ENCODE data around the gene PRDM10. TPM values are rescaled to one million over a fixed set of nuclear protein-coding genes. Genes with fewer than 3 reads are reported as not detected.

The PRDM10 gene
- total RNA-seq, 2 experiments from 2014 or later = 8.2 to 9.6 TPM

- H3K27ac Mint-ChIP-seq = peak overlapping the region; percentile 92
- DNase-seq (peak in 2 of 14 experiments; percentile 17 to 32), ATAC-seq (ENCODE audit: poor library complexity) (peak; percentile 4)
- H3K4me1 Mint-ChIP-seq (ENCODE audit: low read depth) = peaks cover 63% of the 10 kb centered on the region
- H3K4me1 ChIP-seq (ENCODE audit: insufficient read depth, low read length) = peaks cover 23% of the 10 kb centered on the region
- CTCF ChIA-PET = interaction anchor here (2.2 kb wide), 1 partner anchor 13 kb away, joined by 5 read pairs; no protein-coding TSS in a partner anchor
- H3K36me3 ChIP-seq (ENCODE audit: insufficient read depth, low read length) = peaks cover 34% of the 10 kb centered on the region
- no peaks in the 10 kb centered on the region for H3K9me3 Mint-ChIP-seq
- TF ChIP-seq CTCF (IDR thresholded peaks at IDR 0.05) = no peak
- intact Hi-C loops (cut with DNase I, micrococcal nuclease) = loop anchor here (1.0 to 10.0 kb wide), 11 partner anchors 14 to 1020 kb away; partner anchors contain the start of genes APLP2 (in 1 of the 2), SNX19 (in 1 of the 2), TMEM45B (in 1 of the 2) and ZBTB44 (in 1 of the 2)
- peaks cover 62% of the 10 kb centered on the region for H3K36me3 Mint-ChIP-seq (ENCODE audit: low read depth)
- H3K9me3 ChIP-seq (ENCODE audit: control insufficient read depth in 1 of 2, insufficient read depth in 1 of 2, low read length in 2 of 2) = no peaks in the 10 kb centered on the region
- H3K4me3 ChIP-seq (ENCODE audit: low read length) = peak overlapping the region; percentile 91
- peak overlapping the region; percentile 92 for H3K4me3 Mint-ChIP-seq
- H3K27ac ChIP-seq (ENCODE audit: low read depth in 1 of 2, low read length in 2 of 2) = peak overlapping the region; percentile 9 to 74
- H3K27me3 ChIP-seq (ENCODE audit: control insufficient read depth in 1 of 2, insufficient read depth in 2 of 2, low read length in 2 of 2) = no peaks in the 10 kb centered on the region
- POLR2A ChIA-PET = interaction anchor here (0.6 to 2.5 kb wide), 13 partner anchors 10 to 239 kb away, joined by 3 to 27 read pairs (median 5); partner anchors contain the start of gene PRDM10
- no peaks in the 10 kb centered on the region for H3K27me3 Mint-ChIP-seq
Observed at GRCh38 chr11:129894278-129895125, 108.1 kb downstream of the PRDM10 start.

- H3K4me1 ChIP-seq (ENCODE audit: insufficient read depth, low read length) = peaks cover 15% of the 10 kb centered on the region
- ATAC-seq (ENCODE audit: poor library complexity) = peak; percentile 94
- H3K4me3 ChIP-seq (ENCODE audit: low read length) = no peak overlapping the region
- CTCF ChIA-PET = no interaction called here
- peak overlapping the region in 1 of 2 donors; percentile 13 for H3K27ac ChIP-seq (ENCODE audit: low read depth in 1 of 2, low read length in 2 of 2)
- intact Hi-C loops (cut with DNase I, micrococcal nuclease) = no loop called here
- peaks cover 57% of the 10 kb centered on the region for H3K4me1 Mint-ChIP-seq (ENCODE audit: low read depth)
- peak overlapping the region; percentile 26 for H3K4me3 Mint-ChIP-seq
- peak in 7 of 14 experiments; percentile 4 to 62 (median 47) for DNase-seq
- POLR2A ChIA-PET = interaction anchor here (1.2 to 1.6 kb wide), 4 partner anchors 35 to 244 kb away, joined by 3 to 6 read pairs (median 4); partner anchors contain the start of gene PRDM10
- H3K27ac Mint-ChIP-seq = peak overlapping the region; percentile 74
- H3K36me3 ChIP-seq (ENCODE audit: insufficient read depth, low read length) = peaks cover 83% of the 10 kb centered on the region
- no peaks in the 10 kb centered on the region for H3K9me3 ChIP-seq (ENCODE audit: control insufficient read depth in 1 of 2, insufficient read depth in 1 of 2, low read length in 2 of 2)
- H3K36me3 Mint-ChIP-seq (ENCODE audit: low read depth) = peaks cover 93% of the 10 kb centered on the region
- no peak for TF ChIP-seq CTCF (IDR thresholded peaks at IDR 0.05)
- H3K27me3 ChIP-seq (ENCODE audit: control insufficient read depth in 1 of 2, insufficient read depth in 2 of 2, low read length in 2 of 2) = no peaks in the 10 kb centered on the region
- H3K9me3 Mint-ChIP-seq = no peaks in the 10 kb centered on the region
- H3K27me3 Mint-ChIP-seq = no peaks in the 10 kb centered on the region
Observed at GRCh38 chr11:129888451-129888850, 114.2 kb downstream of the PRDM10 start.

DNA sequence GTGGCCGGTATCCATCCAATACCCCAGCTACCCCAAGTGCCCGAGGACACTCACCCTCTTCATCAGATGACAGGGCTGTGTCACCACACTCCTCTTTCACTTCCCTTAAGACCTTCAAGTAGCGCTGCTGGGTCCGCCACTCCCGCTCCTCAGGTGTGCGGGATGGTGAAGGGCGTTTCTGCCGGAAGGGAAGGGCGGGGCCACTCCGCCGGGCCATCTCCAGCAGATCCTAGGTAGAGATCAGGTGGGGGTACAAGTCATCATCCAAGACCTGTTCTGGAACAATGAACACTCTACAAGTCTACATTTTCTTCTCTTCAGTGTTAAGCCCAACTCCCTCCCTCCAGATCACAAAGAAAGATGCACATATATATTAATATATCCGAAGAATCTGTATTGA is 117.3 kb downstream of the PRDM10 start:
- no peak overlapping the region for H3K4me3 Mint-ChIP-seq
- ChIA-PET CTCF (no interaction called here), POLR2A (interaction anchor here (0.5 kb wide), 1 partner anchor 248 kb away, joined by 3 read pairs; no protein-coding TSS in a partner anchor)
- H3K27me3 Mint-ChIP-seq = no peaks in the 10 kb centered on the region
- ATAC-seq (ENCODE audit: poor library complexity) = no peak
- no peak overlapping the region for H3K27ac Mint-ChIP-seq
- Histone ChIP-seq H3K27me3 (ENCODE audit: control insufficient read depth in 1 of 2, insufficient read depth in 2 of 2, low read length in 2 of 2) (no peaks in the 10 kb centered on the region), H3K9me3 (ENCODE audit: control insufficient read depth in 1 of 2, insufficient read depth in 1 of 2, low read length in 2 of 2) (no peaks in the 10 kb centered on the region), H3K27ac (ENCODE audit: low read depth in 1 of 2, low read length in 2 of 2) (no peak overlapping the region), H3K36me3 (ENCODE audit: insufficient read depth, low read length) (peaks cover 87% of the 10 kb centered on the region), H3K4me3 (ENCODE audit: low read length) (no peak overlapping the region), H3K4me1 (ENCODE audit: insufficient read depth, low read length) (peaks cover 15% of the 10 kb centered on the region)
- intact Hi-C loops (cut with DNase I, micrococcal nuclease) = no loop called here
- peaks cover 96% of the 10 kb centered on the region for H3K36me3 Mint-ChIP-seq (ENCODE audit: low read depth)
- TF ChIP-seq CTCF (IDR thresholded peaks at IDR 0.05) = no peak
- DNase-seq = no peak
- H3K4me1 Mint-ChIP-seq (ENCODE audit: low read depth) = peaks cover 35% of the 10 kb centered on the region
- H3K9me3 Mint-ChIP-seq = no peaks in the 10 kb centered on the region

Data from CD4-positive, alpha-beta T cell (primary cell).